UCSD-AML1 (cell line): ENCODE results near the gene ATG16L1.

Experiments used
- DNase-seq: peaks from one replicate; lab custom pipeline; 2025; ENCODE audit not compliant: unreplicated experiment; lab: John Stamatoyannopoulos, UW

Gene ATG16L1

DNA sequence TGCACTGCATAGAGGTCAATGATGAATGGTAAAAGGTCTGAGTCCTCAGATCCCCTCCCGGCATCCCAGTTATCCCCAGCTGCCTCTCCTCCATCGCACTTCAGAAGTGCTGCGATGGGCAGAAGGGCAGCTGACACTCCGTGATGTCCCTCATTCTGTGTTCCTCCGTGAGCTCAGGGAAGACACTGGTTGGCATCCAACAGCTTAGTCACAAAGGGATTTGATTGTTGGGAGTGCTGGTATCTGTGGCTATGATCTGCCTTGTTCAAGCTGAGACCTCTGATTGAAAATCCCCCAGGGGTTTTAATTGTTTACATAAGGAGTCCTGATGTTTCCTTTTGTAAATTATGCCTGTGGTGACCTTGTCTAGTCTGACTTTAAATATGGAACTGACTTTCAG lies 37.2 kb downstream of the ATG16L1 start:
- DNase-seq: no peak

DNA sequence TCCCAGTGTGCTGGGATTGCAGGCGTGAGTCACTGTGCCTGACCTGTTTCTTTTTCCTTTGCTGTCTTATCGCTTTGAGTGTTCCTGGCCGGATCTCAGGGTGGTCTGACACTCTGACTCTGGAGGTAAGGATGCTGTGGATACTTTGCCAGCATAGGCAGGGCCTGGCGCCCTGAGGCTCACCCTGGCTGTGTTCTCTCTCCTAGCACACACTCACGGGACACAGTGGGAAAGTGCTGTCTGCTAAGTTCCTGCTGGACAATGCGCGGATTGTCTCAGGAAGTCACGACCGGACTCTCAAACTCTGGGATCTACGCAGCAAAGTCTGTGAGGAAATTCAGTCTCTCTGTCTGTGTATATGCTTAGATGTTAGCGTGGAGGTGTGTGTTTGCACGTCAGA lies 38.2 kb downstream of the ATG16L1 start:
- no peak for DNase-seq

DNA sequence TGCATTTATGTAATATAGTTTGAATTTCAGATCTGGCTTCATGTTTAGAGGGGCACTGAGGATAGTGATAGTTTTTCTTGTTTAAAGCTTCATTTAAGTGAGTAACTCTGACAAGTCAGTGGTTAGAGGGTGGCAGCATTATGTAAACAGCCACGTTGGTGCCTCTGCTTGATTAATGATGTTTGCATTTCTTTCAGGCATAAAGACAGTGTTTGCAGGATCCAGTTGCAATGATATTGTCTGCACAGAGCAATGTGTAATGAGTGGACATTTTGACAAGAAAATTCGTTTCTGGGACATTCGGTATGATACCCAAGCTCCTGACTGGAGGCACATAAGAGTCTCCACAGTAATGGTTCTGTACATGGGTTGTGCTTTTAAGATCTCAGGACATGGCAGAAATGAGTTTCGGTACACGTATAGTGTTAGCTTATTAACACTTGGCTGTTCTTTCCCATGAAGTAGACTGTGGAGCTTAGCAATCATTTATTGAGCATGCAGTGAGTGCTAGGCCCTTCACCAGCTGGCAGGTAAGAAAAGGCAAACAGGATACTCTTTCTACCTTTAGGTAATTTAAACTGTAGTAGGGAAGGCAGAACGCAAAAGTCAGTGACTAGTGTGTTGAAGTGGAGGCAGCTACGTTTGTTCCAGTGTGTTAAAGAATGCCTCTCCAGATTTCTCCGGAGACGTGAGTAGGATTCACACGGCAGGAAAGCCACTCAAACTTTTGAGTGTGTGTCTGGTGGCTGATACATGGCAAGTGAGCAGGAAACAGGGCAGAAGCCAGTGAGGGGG lies 38.8 kb downstream of the ATG16L1 start:
- DNase-seq: no peak

DNA sequence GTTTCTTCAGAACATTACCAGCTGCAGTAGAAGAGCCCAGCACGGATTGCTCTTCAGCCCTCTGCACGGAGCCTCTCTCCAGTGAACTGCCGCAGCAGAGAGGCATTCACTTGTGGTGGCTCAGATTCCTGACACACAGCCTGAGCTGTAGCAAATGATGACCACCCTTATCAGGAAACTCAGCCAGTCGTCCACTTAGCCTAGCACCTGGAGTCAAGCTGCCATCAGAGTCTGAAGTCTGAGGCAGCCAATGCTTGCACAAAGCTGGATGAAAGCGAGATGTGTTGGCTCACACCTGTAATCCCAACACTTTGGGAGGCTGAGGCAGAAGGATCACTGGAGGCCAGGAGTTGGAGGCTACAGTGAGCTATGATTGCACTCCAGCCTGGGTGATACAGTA lies 44.4 kb downstream of the ATG16L1 start:
- DNase-seq: no peak

DNA sequence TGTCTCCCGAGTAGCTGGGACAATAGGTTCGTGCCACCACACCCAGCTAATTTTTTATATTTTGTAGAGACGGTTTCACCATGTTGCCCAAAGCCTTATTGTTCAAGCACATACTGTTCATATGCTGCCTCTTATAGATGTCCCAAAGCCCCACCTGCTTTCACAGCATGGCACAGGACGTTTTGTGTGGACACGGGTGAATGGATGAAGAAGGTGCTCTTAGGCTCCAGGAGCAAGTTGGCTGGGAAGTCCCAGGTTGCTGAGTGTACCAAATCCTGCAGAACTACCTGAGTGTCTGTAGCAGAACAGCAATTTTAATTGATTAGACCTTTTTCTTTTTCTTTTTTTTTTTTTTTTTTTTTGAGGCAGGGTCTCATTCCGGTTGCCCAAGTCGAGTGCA lies 45.6 kb downstream of the ATG16L1 start:
- no peak for DNase-seq

DNA sequence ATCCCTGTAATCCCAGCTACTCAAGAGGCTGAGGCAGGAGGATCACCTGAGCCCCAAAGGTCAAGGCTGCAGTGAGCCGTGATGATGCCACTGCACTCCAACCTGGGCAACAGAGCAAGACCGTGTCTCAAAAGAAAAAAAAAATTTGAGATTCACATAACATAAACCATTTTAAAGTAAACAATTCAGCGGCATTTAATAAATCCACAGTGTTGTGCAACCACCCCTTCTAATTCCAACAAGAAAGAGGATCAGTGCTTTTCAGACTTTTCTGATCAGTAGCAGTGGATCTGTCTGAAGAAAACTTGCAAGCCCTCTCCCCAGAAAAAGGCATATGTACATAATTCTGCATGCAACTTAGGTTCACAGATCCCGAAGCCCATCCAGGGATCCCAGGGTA lies 48.9 kb downstream of the ATG16L1 start:
- DNase-seq: no peak

DNA sequence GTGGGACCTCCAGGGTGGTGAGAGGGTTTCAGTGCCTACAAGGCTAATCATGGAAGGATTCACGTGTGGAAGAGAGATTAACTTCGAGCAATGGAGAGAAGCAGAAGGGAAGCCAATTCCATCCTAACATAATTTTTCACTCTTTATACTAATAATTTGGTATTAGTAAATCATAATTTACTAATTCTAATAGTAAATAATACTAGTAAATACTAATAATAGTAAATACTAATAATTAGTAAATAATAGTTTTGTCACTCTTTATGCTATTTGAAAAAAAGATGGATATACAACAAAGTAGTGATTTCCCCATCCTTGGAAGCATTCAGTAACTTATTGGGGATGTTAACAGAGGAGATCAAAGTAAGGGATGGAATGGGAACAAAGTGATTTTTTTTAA lies 49.8 kb downstream of the ATG16L1 start:
- DNase-seq: no peak

DNA sequence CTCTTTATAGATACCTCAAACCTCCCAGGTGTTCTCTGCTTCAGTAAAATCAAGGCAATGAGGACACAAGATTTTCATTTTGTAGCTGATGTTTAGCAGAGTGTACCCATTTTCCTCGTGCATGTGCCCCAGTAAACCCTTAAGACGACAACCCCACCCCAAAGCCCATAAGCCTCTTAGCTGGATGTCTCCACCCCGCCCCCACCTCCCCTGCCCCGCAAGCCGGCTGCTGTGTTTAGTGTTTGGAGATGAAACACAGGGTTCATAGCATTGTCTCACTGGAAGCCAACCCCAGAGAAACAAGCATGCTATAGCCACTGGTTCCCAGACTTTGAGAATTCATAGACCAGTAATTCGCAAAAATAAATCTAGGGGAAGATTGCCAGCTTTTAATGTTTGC lies 50.3 kb downstream of the ATG16L1 start:
- no peak for DNase-seq

DNA sequence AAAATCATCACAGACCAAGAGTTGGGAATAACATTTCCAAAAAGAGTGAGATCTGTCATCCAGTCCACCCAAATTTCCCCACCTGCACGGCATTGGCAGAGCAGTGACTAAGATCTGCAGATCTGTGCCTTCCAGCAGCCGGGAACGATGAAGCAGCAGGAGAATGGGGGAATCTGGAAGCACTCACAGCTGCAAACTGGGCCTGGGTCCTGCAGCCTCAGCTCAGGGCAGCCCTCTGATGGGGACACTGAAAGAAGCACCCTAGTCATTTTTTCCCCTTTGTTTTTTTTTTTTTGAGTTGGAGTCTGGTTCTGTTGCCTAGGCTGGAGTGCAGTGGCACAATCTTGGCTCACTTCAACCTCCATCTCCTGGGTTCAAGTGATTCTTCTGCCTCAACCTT lies 51.8 kb downstream of the ATG16L1 start:
- no peak for DNase-seq

DNA sequence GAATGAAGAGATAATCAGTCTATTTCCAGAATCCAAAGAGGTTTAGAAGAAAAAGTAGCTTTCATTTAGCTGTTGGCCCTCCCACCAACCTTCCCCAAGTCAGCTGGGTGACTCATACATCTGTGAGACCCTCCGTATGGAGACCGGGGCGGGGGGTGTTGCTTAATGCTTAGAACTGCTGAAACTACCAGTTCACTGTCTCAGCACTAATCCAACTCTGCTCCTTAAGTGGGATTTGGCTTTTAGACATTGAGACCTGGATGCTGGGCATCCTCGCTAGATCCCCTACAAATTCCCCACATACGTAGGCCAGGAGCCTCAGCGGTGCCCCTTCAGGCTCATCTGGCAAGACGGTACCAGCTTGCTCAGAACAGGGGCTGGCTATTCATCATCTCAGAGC lies 56.1 kb downstream of the ATG16L1 start, which contains the start of gene SAG:
Gene SAG (plus strand): TSS at position 252 of the 400 bp plus-strand sequence. CDS start 1,374 bp downstream, outside the sequence.
- no peak for DNase-seq

DNA sequence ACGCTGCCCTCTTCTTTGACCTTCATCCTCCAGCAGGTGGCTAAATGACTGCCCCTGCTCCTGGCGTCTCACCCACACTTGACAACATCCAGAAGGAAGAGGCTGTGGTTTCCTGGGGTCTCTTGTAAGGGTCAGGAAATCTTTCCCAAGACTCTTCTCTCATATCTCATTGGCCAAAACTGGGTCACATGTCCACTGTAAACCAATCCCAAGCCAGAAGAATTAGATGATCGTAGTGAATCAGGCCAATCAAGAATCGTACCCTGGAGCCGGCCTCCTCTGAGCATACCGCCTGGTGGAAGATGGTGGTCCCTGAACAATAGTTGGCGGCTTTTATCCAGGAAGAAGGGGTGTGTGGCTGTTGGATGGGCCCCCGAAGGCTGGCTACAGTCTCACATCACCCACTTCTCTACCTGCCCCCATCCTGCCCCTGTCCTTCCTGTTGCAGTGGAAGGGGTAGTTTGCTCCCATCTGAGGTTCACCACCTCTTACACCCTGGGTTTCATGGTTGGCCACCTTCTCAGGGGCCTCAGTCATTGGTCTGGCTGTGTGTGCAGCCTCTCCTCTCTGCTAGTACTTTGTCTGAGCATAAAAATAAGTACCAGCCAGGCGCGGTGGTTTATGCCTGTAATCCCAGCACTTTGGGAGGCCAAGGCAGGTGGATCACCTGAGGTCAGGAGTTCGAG lies 59.9 kb downstream of the ATG16L1 start:
- DNase-seq: no peak

DNA sequence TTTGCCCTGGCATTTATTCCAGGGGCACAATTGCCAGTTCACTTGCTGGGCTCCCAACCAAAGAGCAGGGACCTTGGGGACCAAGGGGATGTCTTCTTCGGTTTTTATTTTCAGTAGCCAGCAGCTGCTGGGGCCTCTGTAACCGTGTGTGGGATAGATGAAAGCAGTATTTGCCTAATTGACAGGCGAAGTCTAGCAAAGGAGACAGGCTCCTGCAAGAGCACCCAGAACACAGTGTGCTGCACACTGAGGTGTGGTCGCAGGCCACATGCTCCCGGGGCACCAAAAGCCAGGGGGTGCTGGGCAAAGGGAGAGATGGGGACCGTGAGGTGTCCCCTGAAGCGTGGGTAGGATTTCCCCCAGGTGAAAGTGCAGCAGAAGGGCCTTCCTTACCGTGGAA lies 61.4 kb downstream of the ATG16L1 start:
- no peak for DNase-seq

DNA sequence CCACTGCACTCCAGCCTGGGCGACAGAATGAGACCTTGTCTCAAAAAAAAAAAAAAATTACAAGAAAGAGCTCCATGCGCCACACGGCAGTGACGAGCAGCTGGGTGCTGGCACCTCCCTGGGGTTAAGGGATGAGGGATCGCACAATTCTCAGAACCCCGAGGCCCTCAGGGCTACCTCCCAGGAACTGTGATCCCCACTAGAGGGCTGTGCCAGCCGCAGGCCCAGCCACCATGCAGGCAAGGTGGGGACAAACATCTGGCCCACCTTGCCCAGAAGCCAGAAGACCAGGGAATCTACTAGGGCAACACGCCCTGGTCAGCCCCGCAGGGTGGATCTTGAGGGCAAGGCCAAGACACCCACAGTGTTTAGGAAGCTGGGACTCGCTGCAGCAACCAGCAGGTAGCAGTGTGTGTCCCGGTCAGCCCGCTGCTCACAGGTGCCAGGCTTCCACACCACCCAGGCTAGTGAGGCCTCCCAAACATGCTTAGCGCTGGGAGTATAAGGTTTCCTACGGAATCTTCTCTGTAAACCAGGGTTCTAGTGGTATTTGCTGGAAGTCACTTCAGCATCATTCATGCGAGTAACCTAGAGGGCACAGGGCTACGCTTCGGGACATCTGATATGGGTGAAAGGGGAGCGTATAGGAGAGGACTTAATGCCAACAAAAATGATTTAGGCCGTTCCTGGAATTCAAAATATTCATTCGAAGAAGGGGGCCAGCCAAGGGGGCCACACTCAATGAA lies 62.9 kb downstream of the ATG16L1 start:
- DNase-seq: no peak

DNA sequence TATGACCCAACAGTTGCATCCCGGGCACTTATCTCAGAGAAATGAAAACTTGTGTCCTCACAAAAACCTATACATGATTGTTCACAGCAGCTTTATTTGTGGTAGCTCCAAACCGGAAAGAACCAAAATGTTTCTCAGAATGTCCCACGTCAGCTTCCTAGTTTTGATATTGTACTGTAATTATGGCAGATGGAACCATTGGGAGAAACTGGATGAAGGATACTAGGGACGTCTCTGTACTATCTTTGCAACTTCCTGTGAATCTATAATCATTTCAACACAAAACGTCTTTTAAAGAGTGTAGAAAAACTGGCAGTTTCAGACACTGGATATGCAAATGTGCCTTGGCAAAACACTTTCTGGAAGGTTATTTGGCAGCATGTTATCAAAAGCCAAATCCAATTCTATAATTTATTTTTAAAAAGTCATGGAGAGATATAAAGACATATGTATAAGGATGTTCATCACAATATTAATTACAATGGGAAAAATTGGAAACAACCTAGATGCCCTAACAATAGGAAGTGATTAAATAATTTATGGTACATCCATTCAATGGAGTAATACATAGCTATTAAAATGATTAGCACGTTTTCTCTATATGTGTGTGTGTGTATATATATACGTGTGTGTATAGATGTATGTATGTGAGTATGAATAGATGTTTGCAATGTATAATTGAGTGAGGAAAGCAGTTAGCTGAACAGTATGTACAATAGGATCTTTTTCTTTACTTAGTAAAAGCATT lies 65.9 kb downstream of the ATG16L1 start:
- no peak for DNase-seq

DNA sequence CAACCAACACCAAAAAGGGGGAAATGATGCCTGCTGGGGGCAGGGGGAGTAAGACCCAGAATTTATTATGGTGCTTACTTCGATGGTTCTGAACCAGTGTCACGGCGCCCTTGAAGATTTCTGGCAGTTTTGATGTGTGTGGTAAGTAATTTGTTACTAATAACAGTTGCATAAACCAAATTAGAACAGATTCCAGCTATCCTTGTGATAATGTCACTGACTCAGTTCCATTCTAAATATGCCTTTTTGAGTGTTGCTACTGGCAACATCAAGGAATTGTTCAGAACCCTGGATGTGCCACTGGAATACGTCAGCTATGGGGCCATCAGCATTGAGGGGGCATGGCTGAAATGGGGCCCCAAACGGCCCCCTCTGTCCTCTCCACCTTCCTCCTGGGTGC lies 67.8 kb downstream of the ATG16L1 start:
- DNase-seq: no peak

DNA sequence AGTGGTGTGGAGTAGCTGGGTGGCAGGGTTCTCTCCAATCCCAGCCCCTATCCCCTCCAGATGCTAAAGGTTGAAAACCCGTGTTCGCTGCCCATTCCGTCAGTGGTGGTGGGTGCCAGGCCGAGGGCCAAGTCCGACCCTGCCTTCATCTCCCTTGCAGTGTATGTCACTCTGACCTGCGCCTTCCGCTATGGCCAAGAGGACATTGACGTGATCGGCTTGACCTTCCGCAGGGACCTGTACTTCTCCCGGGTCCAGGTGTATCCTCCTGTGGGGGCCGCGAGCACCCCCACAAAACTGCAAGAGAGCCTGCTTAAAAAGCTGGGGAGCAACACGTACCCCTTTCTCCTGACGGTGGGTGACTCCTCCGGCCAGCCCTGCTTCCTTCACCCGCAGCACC lies 69.0 kb downstream of the ATG16L1 start:
- no peak for DNase-seq

DNA sequence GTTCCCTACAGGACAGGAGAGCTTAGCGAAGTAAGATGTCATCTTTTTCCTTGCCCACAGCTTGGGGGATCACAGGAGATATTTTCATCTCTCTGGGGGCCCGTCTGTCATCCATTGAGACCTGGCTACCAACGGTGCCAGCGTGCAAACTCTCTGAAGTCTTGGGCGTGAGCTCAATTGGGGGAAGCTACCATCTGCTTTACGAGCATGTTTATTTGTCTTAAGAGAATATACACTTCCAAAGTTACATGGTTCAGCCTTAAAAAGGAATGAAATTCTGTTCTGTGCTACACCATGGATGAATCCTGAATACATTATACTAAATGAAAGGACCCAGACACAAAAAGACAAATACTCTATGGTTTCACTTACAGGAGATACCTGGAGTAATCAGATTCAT lies 69.7 kb downstream of the ATG16L1 start:
- no peak for DNase-seq

DNA sequence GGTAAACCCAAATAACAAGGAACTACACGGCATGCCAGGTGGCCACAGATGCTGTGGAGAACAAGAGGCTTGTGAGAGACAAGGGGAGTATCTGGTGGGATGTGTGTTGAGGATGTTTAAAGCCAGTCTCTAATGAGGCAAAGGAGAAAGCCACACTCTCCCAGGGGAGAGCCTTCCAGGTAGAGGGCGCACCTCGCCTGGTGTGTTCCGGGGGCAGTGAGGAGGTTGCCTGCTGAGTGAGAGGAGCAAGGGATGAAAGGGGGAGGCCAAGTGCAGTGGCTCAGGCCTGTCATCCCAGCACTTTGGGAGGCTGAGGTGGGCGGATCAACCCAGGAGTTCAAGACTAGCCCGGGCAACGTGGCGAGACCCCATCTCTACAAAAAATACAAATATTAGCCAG lies 72.4 kb downstream of the ATG16L1 start:
- DNase-seq: no peak

DNA sequence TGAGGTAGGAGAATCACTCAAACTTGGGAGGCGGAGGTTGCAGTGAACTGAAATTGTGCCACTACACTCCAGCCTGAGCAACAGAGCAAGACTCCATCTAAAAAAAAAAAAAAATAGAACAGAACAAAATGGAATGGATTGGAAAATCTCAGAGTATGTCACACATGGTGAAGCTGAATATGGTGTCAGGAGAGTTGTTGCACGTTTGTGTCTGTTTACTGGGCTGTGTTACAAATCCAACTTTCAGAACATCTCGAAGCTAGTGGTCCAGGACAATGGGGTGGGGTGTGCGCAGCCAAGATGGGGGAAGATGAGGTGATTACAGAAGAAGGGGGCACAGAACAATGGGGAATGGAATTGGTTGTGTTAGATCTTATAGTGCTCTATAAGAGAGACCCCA lies 73.8 kb downstream of the ATG16L1 start:
- DNase-seq: no peak

DNA sequence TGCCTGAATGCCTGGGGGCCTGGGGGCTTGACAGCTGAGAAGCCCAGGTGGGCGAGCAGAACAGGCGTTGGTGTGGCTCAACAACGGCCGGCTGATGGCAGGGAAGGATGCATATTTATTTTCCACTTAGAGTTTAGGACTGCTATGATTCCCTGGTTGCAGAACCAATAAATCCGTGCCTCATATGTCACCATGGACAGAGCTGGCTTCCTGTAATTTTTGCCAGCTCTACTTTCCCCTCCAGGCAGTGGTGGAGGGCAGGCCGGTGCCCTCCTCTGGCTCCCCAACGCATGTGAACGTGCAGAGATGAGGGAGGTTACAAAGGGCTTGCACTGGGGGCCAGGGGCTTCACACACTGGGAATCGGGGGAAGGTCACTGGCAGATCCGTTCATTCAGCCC lies 74.3 kb downstream of the ATG16L1 start:
- no peak for DNase-seq

DNA sequence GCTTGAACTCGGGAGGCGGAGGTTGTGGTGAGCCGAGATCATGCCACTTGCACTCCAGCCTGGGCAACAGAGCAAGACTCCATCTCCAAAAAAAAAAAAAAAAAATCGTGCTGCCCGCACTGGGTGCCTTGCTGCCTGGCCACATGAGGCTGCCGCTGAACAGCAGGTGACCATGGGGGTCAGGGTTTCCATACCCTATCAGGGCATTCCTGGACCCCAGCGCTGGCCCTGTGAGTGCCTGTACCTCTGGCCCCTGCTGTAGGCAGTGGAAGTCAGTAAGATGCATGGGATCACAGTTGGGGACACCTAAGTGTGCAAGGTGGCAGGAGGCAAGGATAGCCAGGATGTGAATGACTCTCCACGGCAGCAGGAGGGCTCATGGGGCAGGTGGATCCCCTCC lies 75.0 kb downstream of the ATG16L1 start:
- DNase-seq: no peak
